Pulmonary artery endothelial cell (primary cell): ENCODE data around the gene CD33. TPM values are rescaled to one million over a fixed set of nuclear protein-coding genes. Genes with fewer than 3 reads are reported as not detected.

Experiments used
- DNase-seq: peaks from one replicate; pipeline ENCODE4 v3.0.0-alpha.2; 2011; ENCODE audit warnings: low read depth, low spot score
- total RNA-seq: library from RNA; depleted of rRNA; stranded (reverse); fragments of >200 nt; gene quantifications from 2 replicates; pipeline ENCODE4 v1.2.3, GENCODE V29; 2014

CD33 gene
- total RNA-seq, 1 donor from 2014 or later, result not detected

DNA sequence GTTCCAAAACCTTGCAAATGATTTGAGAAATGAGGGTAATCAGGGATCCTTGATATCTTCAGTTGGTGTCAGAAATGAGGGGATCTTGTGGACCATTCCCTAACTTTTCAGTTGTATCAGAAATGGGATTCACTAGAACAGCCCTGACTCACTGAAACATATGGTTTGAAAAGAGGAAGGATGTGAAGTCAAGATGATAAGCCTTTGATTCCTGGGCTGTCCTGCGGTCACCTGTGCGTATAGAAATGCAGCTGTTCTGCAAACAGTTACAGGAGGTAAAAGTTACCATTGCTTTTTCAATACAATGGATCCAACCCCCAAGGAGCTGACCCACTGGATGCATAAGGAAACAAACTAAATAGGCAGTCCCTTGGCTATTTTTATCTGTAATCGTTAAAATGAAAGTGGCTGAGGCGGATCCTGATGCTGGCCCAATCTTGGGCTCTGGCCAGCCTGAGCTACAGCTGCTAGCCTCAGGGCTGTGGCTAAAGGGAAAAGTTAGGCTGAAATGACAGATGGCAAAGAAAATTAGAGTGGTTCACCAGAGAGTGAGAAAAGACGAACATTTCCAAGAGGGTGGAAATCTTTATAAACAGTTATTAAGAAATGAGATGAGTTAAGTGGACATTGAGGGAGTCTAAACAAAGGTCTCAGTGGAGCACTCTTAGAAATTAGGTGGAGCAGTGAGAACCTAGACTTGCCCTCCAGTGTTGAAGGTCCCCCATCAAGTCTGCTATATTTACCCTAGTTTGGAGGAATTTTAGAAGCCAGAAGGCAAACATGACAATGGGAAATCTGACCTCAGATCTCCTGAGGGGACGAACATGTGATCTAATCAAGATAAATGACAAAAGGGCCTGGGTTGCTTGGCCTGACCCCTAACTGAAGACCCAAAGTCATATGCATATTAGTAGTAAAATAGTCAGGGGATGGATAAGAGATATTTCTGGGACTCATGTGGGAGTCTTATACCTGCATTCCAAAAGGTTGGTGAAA, 33.6 kb downstream of the CD33 start:
- no peak for DNase-seq

DNA sequence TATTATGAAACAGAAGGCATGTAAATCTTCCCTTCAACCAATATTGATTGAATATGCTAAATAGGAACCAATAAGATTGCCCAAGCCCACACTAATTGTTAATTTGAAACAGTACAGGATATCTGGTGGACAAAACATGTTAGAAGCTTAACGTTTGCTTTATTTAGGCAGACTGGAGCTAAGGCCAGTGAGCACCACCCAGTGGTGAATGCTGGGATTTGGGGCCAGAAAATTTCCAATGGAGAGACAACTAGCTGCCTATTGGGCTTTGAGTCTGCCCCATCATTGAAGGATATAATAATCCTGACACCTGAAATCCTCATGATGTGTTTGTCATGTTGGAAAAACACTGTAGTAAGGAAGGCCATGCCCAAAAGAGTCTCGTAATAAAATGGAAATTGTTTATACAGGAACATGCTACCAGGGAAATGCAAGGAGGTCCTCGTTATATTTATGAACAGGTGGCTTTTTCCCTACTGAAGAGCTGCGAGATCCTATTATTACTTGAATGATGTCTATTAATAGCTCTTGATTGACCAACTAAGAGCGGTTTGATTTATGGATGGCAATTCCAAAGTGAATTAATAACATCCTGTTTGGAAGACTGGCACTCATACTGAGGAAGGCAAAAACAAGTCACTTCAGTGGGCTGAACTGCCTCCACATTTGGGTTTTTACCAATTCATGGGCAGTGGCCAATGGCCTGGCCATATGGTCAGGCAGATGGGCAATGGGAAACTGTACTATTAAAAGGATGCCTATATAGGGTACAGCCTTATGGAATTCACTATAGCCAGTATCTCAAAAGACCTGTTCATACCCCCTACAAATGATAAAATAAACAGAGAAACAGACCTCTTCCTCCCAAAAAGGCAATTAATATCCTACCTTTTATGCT, 34.7 kb downstream of the CD33 start:
- DNase-seq, result no peak

DNA sequence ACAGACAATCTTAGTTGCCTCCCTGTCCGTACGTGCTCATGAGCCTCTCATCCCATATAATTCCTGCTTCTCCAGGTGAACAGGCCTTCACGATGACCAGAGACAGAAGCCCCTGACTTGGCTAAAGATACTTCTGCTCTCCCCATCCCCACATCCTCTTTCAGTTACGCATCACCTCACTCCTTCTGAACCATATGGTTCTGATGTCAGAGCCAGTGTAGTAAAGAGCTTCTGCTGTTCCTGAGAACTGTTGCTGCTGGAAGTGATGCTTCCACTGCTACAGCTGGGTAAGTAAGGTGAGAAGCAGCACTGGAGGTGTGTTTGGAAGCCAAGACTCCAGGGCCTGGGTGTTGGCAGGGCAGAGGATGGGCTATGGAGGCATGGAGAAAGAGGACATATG, 38.9 kb downstream of the CD33 start:
- no peak for DNase-seq

DNA sequence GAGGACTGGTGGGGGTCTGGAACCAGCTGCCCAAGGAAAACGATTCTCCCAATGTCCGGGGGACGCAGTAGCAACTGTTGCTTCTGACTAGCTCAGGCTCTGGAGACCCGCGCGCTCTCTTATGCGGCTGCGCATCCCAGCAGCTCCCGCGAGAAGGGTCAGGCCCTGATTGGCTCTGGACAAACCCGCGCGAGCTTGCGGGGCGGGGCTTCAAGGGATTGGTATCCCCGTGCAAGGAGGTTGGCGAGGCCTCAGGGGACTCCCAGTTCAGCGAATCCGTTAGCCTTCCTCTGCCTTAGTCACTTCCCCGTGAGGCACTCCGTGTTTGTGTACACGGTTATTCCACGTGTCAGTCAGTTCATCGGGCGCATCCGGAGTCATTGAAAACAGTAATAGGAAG, 46.2 kb downstream of the CD33 start:
- DNase-seq, result no peak

DNA sequence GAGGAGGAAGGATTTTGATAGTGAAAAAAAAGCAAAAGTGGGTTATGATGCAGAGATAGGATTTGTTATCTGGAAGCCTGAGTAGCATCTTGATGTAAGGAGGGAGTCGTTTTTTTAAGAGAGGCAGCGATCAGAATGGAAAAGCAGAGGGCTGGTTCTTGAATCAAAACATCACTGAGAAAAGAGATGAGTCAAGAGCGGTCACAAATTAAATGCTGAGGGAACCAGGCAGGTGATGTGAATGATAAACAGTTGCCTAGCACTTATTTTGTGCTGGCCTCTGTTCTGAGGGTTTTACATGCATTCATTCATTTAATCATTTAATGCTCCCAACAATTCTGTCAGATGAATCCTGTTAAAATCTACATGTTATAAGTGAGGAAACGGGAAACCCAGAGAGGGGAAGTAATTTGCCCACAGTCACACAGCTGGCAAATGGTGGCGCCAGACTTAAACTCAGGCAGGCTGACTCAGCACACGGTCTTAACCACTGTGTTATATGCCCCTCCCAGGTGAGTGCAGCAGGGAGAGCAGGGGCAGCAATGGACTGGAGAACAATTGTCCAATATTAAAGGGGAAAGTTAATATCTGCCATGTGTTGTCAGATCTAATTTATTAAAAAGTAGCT, 47.4 kb downstream of the CD33 start:
- no peak for DNase-seq

DNA sequence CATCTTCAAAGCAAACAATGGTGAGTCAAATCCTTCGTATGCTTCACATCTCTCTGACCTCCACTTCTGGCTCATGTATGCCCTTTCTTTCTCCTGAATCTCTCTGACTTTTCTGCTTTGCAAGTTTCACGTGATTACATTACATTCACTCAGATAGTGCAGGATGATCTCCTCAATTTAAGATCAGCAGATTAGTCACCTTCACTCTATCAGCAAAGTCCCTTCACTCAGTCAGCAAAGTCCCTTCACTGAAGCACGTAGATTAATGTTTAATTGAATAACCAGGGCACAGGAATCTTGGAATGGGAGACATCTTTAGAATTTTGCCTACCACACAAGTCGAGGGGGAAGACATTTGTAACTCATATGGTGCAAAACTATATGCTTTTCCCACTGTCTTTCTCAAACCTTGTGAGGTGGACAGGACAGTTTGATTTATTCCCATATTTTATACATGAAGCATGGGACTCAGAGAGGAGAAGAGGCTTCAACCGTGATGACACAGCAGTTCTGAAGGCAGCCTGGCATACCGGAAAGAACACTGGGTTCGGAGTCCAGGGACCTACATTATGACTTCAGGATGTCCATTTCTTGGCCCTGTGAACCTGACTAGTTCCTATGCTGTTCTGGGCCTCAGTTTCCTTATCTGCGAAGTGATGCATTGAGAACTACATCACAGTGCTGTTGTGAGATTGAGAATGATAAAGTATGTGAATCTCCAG, 49.3 kb downstream of the CD33 start:
- DNase-seq, result no peak

DNA sequence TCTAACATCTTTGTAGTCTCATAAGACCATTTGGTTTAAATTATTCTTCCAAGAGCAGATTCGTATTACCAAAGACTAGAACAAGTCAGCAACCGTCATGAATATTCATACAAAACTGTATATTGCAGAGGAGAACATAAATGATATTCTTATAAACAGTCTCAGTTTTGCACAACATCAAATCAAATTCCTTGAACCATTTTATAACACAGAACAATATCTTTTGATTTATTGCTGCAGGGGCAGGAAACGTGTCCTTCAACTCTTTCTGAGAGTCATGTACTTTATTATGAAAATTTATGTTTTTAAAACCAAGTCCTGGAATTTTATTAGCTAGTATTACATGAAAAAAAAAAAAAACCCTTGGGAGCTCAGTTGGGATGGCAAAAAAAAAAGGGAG, 52.2 kb downstream of the CD33 start:
- no peak for DNase-seq

DNA sequence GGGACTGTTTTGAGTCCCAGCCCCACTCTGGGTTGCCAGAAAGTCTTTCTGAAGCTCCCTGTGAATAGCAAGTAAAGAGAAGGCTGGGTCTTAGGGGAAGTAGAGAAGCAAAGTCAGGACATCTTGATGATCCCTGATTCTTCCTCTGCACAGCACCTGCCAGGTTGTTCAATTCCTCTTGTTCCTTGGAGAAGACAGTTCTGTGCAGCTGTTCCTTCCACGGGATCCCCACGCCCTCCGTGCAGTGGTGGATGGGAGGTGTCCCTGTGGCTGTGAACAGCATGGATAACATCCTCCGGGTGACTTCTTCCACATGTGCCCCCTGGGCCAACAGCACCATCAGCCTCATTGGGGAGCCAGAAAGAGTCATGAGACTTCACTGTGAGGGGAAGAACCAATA, 57.5 kb downstream of the CD33 start:
- DNase-seq, result no peak

DNA sequence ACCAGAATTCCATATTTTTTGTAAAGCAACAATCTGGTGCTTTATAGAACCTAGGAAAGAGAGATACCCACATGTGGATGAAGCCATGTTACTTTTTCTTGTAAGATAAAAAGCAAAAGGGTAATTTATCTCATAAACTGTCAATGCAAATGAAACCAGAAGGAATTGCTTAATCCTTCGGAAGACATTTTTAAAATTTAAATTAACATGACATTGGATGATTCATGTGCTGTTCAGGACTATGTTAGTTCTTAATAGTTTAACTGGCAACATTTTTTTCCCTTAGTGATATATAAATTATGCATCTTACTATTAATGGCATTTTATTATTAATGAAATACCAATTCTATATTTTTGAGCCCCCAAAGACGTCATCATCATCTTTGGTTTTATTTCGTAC, 60.8 kb downstream of the CD33 start:
- DNase-seq, result no peak

Other genes with a start within 250 kb of the CD33 start
- gene KLK7, start 241.2 kb upstream of the CD33 start, total RNA-seq, result not detected in 2 replicates
- not detected in 2 replicates for gene KLK8, start 223.5 kb upstream of the CD33 start, total RNA-seq
- gene KLK10, start 205.4 kb upstream of the CD33 start, total RNA-seq, result 0.04 TPM in 1 of 2 replicates, not detected in the other
- gene KLK11, start 198.5 kb upstream of the CD33 start, total RNA-seq, result not detected in 2 replicates
- not detected in 2 replicates for gene KLK12, start 190.1 kb upstream of the CD33 start, total RNA-seq
- not detected in 2 replicates for gene KLK13, start 160.0 kb upstream of the CD33 start, total RNA-seq
- gene KLK14, start 142.2 kb upstream of the CD33 start, total RNA-seq, result not detected in 2 replicates
- gene CTU1, start 116.7 kb upstream of the CD33 start, total RNA-seq, result 6.6 and 10.2 TPM in 2 replicates
- not detected in 2 replicates for gene SIGLEC9, start 100.2 kb upstream of the CD33 start, total RNA-seq
- gene SIGLEC7, start 82.8 kb upstream of the CD33 start, total RNA-seq, result not detected in 2 replicates
- not detected in 2 replicates for gene SIGLECL1, start 26.0 kb downstream of the CD33 start, total RNA-seq
- gene IGLON5, start 86.6 kb downstream of the CD33 start, total RNA-seq, result not detected in 2 replicates
- 0.04 and 0.07 TPM in 2 replicates for gene VSIG10L, start 117.1 kb downstream of the CD33 start, total RNA-seq
- 65.6 and 66.1 TPM in 2 replicates for gene ETFB, start 141.3 kb downstream of the CD33 start, total RNA-seq
- gene CLDND2, start 143.9 kb downstream of the CD33 start, total RNA-seq, result not detected in 2 replicates
- gene NKG7, start 147.6 kb downstream of the CD33 start, total RNA-seq, result not detected in 2 replicates
- not detected in 2 replicates for gene LIM2, start 162.9 kb downstream of the CD33 start, total RNA-seq
- not detected in 2 replicates for gene C19orf84, start 165.5 kb downstream of the CD33 start, total RNA-seq
- gene SIGLEC10, start 192.6 kb downstream of the CD33 start, total RNA-seq, result not detected in 2 replicates
- gene SIGLEC8, start 233.4 kb downstream of the CD33 start, total RNA-seq, result not detected in 2 replicates